Esophagus muscularis mucosa (tissue), 4 donors: ENCODE results near the gene BCAS3. TPM values are rescaled to one million over a fixed set of nuclear protein-coding genes. Genes with fewer than 3 reads are reported as not detected.

Experiments used
- DNase-seq: peaks from one replicate; pipeline ENCODE4 v3.0.0-alpha.2; 2017; ENCODE audit errors: extremely low spot score
- H3K27ac ChIP-seq, 4 donors: fragments of 200-600 bp; sonication (generic); replicated peaks in 1 of 4; 1 replicate in 3 of 4; 2 replicates in 1 of 4; pipeline ENCODE4 v1.5.1; 2016 to 2019; ENCODE audit warnings: mild to moderate bottlenecking in 1 of 4
- H3K27me3 ChIP-seq, 4 donors: fragments of 200-600 bp; sonication (generic); one replicate each; pipeline versions ENCODE4 v1.5.1 to v1.6.0; 2016 to 2019
- H3K36me3 ChIP-seq, 4 donors: fragments of 200-600 bp; sonication (generic); one replicate each; pipeline ENCODE4 v1.5.1; 2016 to 2019
- H3K4me1 ChIP-seq, 4 donors: fragments of 200-600 bp; sonication (generic); one replicate each; pipeline ENCODE4 v1.5.1; 2016 to 2019
- H3K4me3 ChIP-seq, 4 donors: fragments of 200-600 bp; sonication (generic); 1 replicate in 2 of 4; 2 replicates in 2 of 4; pipeline ENCODE4 v1.5.1; 2016 to 2019; ENCODE audit warnings: mild to moderate bottlenecking in 4 of 4, moderate library complexity in 1 of 4
- H3K9me3 ChIP-seq, 4 donors: fragments of 200-600 bp; sonication (generic); 1 replicate in 3 of 4; 2 replicates in 1 of 4; pipeline ENCODE4 v1.5.1; 2016 to 2019
- CTCF ChIP-seq, 3 experiments: fragments of 200-600 bp in 2 of 3; fragments of 450-650 bp in 1 of 3; sonication (generic) in 2 of 3; IDR thresholded peaks; one replicate each; pipeline ENCODE4 v1.5.1; 2017 to 2019; ENCODE audit warnings: antibody characterized with exemption in 3 of 3, mild to moderate bottlenecking in 2 of 3, moderate library complexity in 1 of 3
- EP300 ChIP-seq: sonication (generic); formaldehyde crosslinking; IDR thresholded peaks from one replicate; pipeline ENCODE4 v1.6.1; 2017; ENCODE audit warnings: antibody characterized with exemption
- POLR2A ChIP-seq: fragments of 450-650 bp; IDR thresholded peaks from one replicate; pipeline ENCODE4 v1.6.1; 2017; ENCODE audit warnings: antibody characterized with exemption, moderate library complexity, mild to moderate bottlenecking, low read depth
- POLR2AphosphoS5 ChIP-seq, 2 donors: sonication (generic); formaldehyde crosslinking; IDR thresholded peaks; one replicate each; pipeline ENCODE4 v1.6.1; 2017; ENCODE audit warnings: antibody characterized with exemption in 2 of 2
- WGBS: methylation state at CpG from one replicate; pipeline ENCODE4 v1.1.5; 2018; 5-methylcytosine and 5-hydroxymethylcytosine counted together
- intact Hi-C: fragments of 100-400 bp; cut with DNase I; formaldehyde crosslinking; loops from one replicate; pipeline ENCODE4 v1.15.1; 2023
- total RNA-seq, 4 donors: library from RNA; depleted of rRNA; stranded (reverse); fragments of >200 nt; gene quantifications; one replicate each; pipeline versions ENCODE4 v1.1.0 to v1.2.1, GENCODE V29; 2016

Gene BCAS3
- total RNA-seq, 4 donors from 2014 or later, result 17.4 to 25.7 (median 19.5) TPM

- Histone ChIP-seq H3K27me3 (no peaks in the 10 kb centered on the region), H3K4me1 (peaks cover 0 to 19% (median 17%) of the 10 kb centered on the region in 4 donors), H3K36me3 (no peaks in the 10 kb centered on the region), H3K27ac (no peak overlapping the region), H3K4me3 (no peak overlapping the region), H3K9me3 (no peaks in the 10 kb centered on the region)
- no peak for DNase-seq
- intact Hi-C loops, result loop anchor here (10.0 kb wide), 1 partner anchor 235 kb away; no protein-coding TSS in a partner anchor
- 93% methylated on average over 2 of the region's 2 CpGs for WGBS
- TF ChIP-seq POLR2AphosphoS5 (IDR thresholded peaks at IDR 0.05) (no peak), POLR2A (no peak), EP300 (no peak), CTCF (IDR thresholded peaks at IDR 0.05) (no peak)
Measured at GRCh38 chr17:61149862-61150362, 472.3 kb downstream of the BCAS3 start.

- no peak overlapping the region for H3K4me3 ChIP-seq
- H3K27me3 ChIP-seq, result no peaks in the 10 kb centered on the region
- peaks cover 2 to 13% (median 11%) of the 10 kb centered on the region in 4 donors for H3K4me1 ChIP-seq
- no peak for TF ChIP-seq CTCF (IDR thresholded peaks at IDR 0.05)
- TF ChIP-seq EP300, result no peak
- no peak for TF ChIP-seq POLR2A
- no peak for TF ChIP-seq POLR2AphosphoS5 (IDR thresholded peaks at IDR 0.05)
- 81% methylated on average over 3 of the region's 3 CpGs for WGBS
- no peaks in the 10 kb centered on the region for H3K9me3 ChIP-seq
- DNase-seq, result no peak
- H3K36me3 ChIP-seq, result no peaks in the 10 kb centered on the region
- intact Hi-C loops, result no loop called here
- no peak overlapping the region for H3K27ac ChIP-seq
Measured at GRCh38 chr17:61150686-61151299, 473.1 kb downstream of the BCAS3 start.

GRCh38 chr17:61152898-61153297, 475.2 kb downstream of the BCAS3 start:
- 100% methylated on average over 1 of the region's 1 CpG for WGBS

GRCh38 chr17:61155590-61156237, 478.1 kb downstream of the BCAS3 start:
- Histone ChIP-seq H3K4me3 (no peak overlapping the region), H3K9me3 (no peaks in the 10 kb centered on the region), H3K27ac (no peak overlapping the region), H3K36me3 (no peaks in the 10 kb centered on the region), H3K4me1 (peaks cover 5 to 31% (median 26%) of the 10 kb centered on the region in 4 donors), H3K27me3 (no peaks in the 10 kb centered on the region)
- TF ChIP-seq POLR2A (no peak), CTCF (IDR thresholded peaks at IDR 0.05) (no peak), POLR2AphosphoS5 (IDR thresholded peaks at IDR 0.05) (no peak), EP300 (no peak)
- 81% methylated on average over 4 of the region's 4 CpGs for WGBS
- no peak for DNase-seq
- intact Hi-C loops, result no loop called here

More at GRCh38 chr17:61152898-61153297, 475.2 kb downstream of the BCAS3 start:
- intact Hi-C loops, result no loop called here
- no peak for DNase-seq
- no peak overlapping the region for H3K4me3 ChIP-seq
- no peak for TF ChIP-seq CTCF (IDR thresholded peaks at IDR 0.05)
- TF ChIP-seq POLR2A, result no peak
- TF ChIP-seq POLR2AphosphoS5 (IDR thresholded peaks at IDR 0.05), result no peak
- no peak for TF ChIP-seq EP300
- H3K9me3 ChIP-seq, result no peaks in the 10 kb centered on the region
- no peak overlapping the region for H3K27ac ChIP-seq
- H3K27me3 ChIP-seq, result no peaks in the 10 kb centered on the region
- no peaks in the 10 kb centered on the region for H3K36me3 ChIP-seq
- H3K4me1 ChIP-seq, result peaks cover 5 to 32% (median 27%) of the 10 kb centered on the region in 4 donors
